ENCODE results near the gene FGF12.

DNA sequence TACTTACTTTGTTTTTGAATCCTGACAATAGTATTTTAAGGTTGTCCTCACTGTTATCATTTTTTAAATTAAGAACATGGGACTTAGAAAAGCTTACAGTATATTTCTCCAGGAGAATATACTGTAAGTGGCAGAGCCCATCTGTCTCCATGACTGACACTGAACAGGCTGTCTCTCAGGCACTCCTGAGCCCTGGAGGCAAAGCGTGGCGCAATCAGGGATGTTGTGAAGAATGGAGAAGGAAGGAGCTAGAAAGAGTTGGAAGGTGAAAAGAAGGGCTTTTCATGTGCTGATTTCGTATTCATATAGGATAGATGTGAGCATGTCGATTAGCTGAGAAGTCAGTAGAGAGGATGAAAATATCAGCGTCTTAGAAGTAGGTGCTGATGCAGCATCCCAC, 41.5 kb downstream of the FGF12 start:
- TF ChIP-seq TCF7L2 (IDR thresholded peaks at IDR 0.05; ENCODE audit: low read depth, low read length) (no peak), CTCF (IDR thresholded peaks at IDR 0.05) (no peak)

Measured in Panc1 (cell line).